ENCODE data around the gene RND2. TPM values are rescaled to one million over a fixed set of nuclear protein-coding genes. Genes with fewer than 3 reads are reported as not detected.

RND2 gene
- total and polyA plus RNA-seq, 2 of the 13 experiments (the other 11 are each of a cell fraction or from before 2014, with no cell fraction given), result 0.05 to 0.11 TPM

DNA sequence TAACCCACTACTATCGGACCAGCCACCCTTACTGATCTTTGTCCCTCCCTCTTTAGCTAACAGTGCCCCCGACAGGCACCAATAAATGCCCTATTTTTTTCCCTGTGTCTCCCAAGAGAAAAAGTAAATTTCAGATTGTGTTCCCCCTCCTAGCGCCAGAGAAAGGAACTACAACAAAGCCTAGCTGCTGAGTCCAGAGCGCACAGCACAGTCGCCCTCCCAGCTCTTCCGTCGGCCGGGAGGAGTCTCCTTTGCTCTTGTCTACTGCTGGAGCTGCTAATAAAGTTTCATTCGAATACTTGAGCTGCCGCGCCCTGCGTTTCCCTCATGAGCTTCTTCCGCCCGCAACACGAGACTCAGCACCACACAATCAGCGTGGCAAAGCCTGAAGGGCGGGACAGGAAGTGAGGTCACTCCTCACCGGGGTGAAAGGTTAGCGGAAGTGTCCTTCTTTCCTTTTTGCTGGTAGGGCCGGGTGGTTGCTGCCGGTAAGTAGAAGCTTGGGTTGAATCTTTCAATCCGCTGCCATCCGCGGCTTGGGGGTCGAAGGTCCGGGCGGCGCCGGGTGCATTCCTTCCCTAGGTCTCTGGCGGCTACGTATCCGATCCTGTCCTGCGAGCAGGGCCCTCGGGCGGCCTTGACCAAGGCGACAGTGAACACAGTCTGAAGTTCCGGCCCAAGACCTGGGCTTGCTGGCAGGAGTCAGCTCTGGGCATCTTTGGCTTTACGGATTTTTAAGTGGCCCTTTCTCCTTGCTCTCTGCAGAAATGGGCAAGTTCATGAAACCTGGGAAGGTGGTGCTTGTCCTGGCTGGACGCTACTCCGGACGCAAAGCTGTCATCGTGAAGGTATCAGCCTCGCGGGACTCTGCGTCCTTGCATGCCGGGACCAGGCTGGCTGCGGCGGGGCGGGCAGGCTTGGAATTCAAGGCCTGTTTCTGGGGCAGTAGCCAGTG, 26.8 kb upstream of the RND2 start, which contains the start of gene RPL27 (continued):
- TF ChIP-seq, protein P1, sequence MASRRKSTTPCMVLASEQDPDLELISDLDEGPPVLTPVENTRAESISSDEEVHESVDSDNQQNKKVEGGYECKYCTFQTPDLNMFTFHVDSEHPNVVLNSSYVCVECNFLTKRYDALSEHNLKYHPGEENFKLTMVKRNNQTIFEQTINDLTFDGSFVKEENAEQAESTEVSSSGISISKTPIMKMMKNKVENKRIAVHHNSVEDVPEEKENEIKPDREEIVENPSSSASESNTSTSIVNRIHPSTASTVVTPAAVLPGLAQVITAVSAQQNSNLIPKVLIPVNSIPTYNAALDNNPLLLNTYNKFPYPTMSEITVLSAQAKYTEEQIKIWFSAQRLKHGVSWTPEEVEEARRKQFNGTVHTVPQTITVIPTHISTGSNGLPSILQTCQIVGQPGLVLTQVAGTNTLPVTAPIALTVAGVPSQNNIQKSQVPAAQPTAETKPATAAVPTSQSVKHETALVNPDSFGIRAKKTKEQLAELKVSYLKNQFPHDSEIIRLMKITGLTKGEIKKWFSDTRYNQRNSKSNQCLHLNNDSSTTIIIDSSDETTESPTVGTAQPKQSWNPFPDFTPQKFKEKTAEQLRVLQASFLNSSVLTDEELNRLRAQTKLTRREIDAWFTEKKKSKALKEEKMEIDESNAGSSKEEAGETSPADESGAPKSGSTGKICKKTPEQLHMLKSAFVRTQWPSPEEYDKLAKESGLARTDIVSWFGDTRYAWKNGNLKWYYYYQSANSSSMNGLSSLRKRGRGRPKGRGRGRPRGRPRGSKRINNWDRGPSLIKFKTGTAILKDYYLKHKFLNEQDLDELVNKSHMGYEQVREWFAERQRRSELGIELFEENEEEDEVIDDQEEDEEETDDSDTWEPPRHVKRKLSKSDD (CRISPR knock-in tag; IDR thresholded peaks at IDR 0.05; ENCODE audit: low read depth), result peak; percentile 87; the same call in 1 of the 2 replicates
- TF ChIP-seq, protein P2, sequence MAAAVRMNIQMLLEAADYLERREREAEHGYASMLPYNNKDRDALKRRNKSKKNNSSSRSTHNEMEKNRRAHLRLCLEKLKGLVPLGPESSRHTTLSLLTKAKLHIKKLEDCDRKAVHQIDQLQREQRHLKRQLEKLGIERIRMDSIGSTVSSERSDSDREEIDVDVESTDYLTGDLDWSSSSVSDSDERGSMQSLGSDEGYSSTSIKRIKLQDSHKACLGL (CRISPR knock-in tag; IDR thresholded peaks at IDR 0.05), result peak; percentile 92
- TF ChIP-seq CBX1 (IDR thresholded peaks at IDR 0.05; ENCODE audit: low read depth) (peak; percentile 92), RAD21 (CRISPR knock-in tag; IDR thresholded peaks at IDR 0.05) (peak; percentile 85), POLR2AphosphoS5 (IDR thresholded peaks at IDR 0.05; ENCODE audit: low read depth, low read length) (peak; percentile 97), SAFB2 (CRISPR knock-in tag; IDR thresholded peaks at IDR 0.05; ENCODE audit: borderline replicate concordance, low read depth) (peak; percentile 91), ZNF552 (CRISPR knock-in tag; IDR thresholded peaks at IDR 0.05; ENCODE audit: borderline replicate concordance) (peak; percentile 74; the same call in 1 of the 2 replicates), ZNF772 (CRISPR knock-in tag; IDR thresholded peaks at IDR 0.05) (peak; percentile 96), ZFX (CRISPR knock-in tag; IDR thresholded peaks at IDR 0.05; ENCODE audit: low read depth) (peak; percentile 100), MAF1 (CRISPR knock-in tag; IDR thresholded peaks at IDR 0.05; ENCODE audit: borderline replicate concordance) (peak; percentile 4; the same call in 1 of the 2 replicates), TAF15 (IDR thresholded peaks at IDR 0.05; ENCODE audit: low read depth, low read length, poor library complexity, severe bottlenecking) (no peak), ZNF431 (CRISPR knock-in tag; IDR thresholded peaks at IDR 0.05; ENCODE audit: borderline replicate concordance, low read depth) (peak; percentile 88; the same call in 1 of the 2 replicates), HES4 (CRISPR knock-in tag; IDR thresholded peaks at IDR 0.05; ENCODE audit: borderline replicate concordance) (peak; percentile 66; the same call in 1 of the 2 replicates), ZNF572 (CRISPR knock-in tag; IDR thresholded peaks at IDR 0.05) (peak; percentile 63; the same call in 1 of the 2 replicates), SRSF4 (IDR thresholded peaks at IDR 0.05; ENCODE audit: low read depth, low read length, poor library complexity, severe bottlenecking) (no peak), XBP1 (CRISPR knock-in tag; IDR thresholded peaks at IDR 0.05) (no peak; the same call in 1 of the 2 replicates), FIP1L1 (IDR thresholded peaks at IDR 0.05; ENCODE audit: borderline replicate concordance, insufficient read depth, low read depth, low read length) (peak; percentile 91; the same call in 1 of the 2 replicates), POLR2A (IDR thresholded peaks at IDR 0.05; ENCODE audit: insufficient read depth in 1 of 2, low read depth in 2 of 2, low read length in 2 of 2) (peak; percentile 93 to 98), ZBTB20 (CRISPR knock-in tag; IDR thresholded peaks at IDR 0.05; ENCODE audit: borderline replicate concordance, low read depth) (peak; percentile 95)
- TF ChIP-seq, protein P3, sequence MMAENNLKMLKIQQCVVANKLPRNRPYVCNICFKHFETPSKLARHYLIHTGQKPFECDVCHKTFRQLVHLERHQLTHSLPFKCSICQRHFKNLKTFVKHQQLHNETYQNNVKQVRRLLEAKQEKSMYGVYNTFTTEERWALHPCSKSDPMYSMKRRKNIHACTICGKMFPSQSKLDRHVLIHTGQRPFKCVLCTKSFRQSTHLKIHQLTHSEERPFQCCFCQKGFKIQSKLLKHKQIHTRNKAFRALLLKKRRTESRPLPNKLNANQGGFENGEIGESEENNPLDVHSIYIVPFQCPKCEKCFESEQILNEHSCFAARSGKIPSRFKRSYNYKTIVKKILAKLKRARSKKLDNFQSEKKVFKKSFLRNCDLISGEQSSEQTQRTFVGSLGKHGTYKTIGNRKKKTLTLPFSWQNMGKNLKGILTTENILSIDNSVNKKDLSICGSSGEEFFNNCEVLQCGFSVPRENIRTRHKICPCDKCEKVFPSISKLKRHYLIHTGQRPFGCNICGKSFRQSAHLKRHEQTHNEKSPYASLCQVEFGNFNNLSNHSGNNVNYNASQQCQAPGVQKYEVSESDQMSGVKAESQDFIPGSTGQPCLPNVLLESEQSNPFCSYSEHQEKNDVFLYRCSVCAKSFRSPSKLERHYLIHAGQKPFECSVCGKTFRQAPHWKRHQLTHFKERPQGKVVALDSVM (CRISPR knock-in tag; IDR thresholded peaks at IDR 0.05), result peak; percentile 68
- TF ChIP-seq, protein P4, sequence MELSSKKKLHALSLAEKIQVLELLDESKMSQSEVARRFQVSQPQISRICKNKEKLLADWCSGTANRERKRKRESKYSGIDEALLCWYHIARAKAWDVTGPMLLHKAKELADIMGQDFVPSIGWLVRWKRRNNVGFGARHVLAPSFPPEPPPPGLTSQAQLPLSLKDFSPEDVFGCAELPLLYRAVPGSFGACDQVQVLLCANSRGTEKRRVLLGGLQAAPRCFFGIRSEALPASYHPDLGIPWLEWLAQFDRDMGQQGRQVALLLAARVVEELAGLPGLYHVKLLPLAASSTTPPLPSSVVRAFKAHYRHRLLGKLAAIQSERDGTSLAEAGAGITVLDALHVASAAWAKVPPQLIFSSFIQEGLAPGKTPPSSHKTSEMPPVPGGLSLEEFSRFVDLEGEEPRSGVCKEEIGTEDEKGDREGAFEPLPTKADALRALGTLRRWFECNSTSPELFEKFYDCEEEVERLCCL (CRISPR knock-in tag; IDR thresholded peaks at IDR 0.05; ENCODE audit: borderline replicate concordance), result peak; percentile 95

All from HepG2 (cell line).